HepG2 (cell line): Measurements from ENCODE around the gene ZBTB21.

Source experiments
- ARNT2 ChIP-seq: sonication (generic); formaldehyde crosslinking; IDR thresholded peaks from 2 replicates; pipeline ENCODE4 v1.8.0; 2022; ENCODE audit warnings: mild to moderate bottlenecking, low read depth, missing genetic modification reagents, moderate library complexity
- CCDC6 ChIP-seq: sonication (generic); formaldehyde crosslinking; IDR thresholded peaks from 2 replicates; pipeline ENCODE4 v1.8.1; 2022; ENCODE audit warnings: mild to moderate bottlenecking, missing genetic modification reagents, moderate library complexity
- NCOR1 ChIP-seq: fragments of 200-600 bp; sonication (generic); IDR thresholded peaks from 2 replicates; pipeline ENCODE4 v1.7.0; 2017; ENCODE audit warnings: antibody characterized with exemption, low read length, borderline replicate concordance
- NFE2L2 ChIP-seq: fragments of 150-350 bp; IDR thresholded peaks from 2 replicates; pipeline ENCODE4 v1.6.1; 2014; ENCODE audit warnings: low read length
- POLR2A ChIP-seq, 2 experiments: IDR thresholded peaks; 2 replicates each; pipeline ENCODE4 v1.6.1; 2011; ENCODE audit warnings: low read depth in 2 of 2, low read length in 2 of 2, mild to moderate bottlenecking in 1 of 2, moderate library complexity in 1 of 2; ENCODE audit not compliant: insufficient read depth in 1 of 2
- RERE ChIP-seq: IDR thresholded peaks from 2 replicates; pipeline ENCODE4 v1.6.1; 2016; ENCODE audit warnings: low read depth, missing genetic modification reagents, missing compliant biosample characterization
- TCF7 ChIP-seq: sonication (generic); IDR thresholded peaks from 2 replicates; pipeline ENCODE4 v1.6.1; 2016; ENCODE audit warnings: antibody characterized with exemption, low read depth
- YEATS4 ChIP-seq: sonication (generic); formaldehyde crosslinking; IDR thresholded peaks from 2 replicates; pipeline ENCODE4 v1.4.0; 2020; ENCODE audit warnings: missing genetic modification reagents, borderline replicate concordance
- ZNF451 ChIP-seq: sonication (generic); formaldehyde crosslinking; IDR thresholded peaks from 2 replicates; pipeline ENCODE4 v1.5.0; 2020; ENCODE audit warnings: mild to moderate bottlenecking, missing genetic modification reagents
- ZNF580 ChIP-seq: IDR thresholded peaks from 2 replicates; pipeline ENCODE4 v1.6.1; 2016; ENCODE audit warnings: low read depth, borderline replicate concordance
- TF ChIP-seq, protein P1 (sequence below): sonication (generic); formaldehyde crosslinking; IDR thresholded peaks from 2 replicates; pipeline ENCODE4 v1.5.0; 2020; ENCODE audit warnings: mild to moderate bottlenecking, missing genetic modification reagents, moderate library complexity
- TF ChIP-seq, protein P2 (sequence below), 2 experiments: IDR thresholded peaks; 2 replicates each; pipeline ENCODE4 v1.6.1; 2011 to 2012; ENCODE audit warnings: low read length in 2 of 2, borderline replicate concordance in 1 of 2, low read depth in 1 of 2, mild to moderate bottlenecking in 1 of 2, moderate library complexity in 1 of 2
- TF ChIP-seq, protein P3 (sequence below): sonication (generic); formaldehyde crosslinking; IDR thresholded peaks from 2 replicates; pipeline ENCODE4 v1.4.0; 2020; ENCODE audit warnings: missing genetic modification reagents

DNA sequence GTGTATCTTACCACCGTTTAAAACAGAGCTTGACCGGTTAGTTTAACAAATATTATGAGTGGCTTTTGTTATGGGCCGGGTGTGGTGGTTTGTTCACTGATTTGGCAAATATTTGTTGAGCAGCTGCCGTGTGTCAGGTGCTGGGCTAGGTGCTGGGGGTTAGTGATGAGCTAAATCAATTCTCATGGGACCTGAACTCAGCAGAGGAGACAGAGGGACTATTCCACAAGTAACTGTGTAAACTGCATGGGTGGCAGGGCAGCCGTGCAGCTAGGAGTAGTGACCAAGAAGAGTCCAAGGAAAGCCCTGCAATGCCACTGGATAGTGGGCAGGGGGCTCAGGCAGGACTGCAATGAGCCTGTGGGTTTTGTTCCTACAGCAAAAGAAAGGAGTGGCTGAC, 45.1 kb downstream of the ZBTB21 start:
- no peak for TF ChIP-seq YEATS4 (CRISPR knock-in tag)
- TF ChIP-seq, protein P1, sequence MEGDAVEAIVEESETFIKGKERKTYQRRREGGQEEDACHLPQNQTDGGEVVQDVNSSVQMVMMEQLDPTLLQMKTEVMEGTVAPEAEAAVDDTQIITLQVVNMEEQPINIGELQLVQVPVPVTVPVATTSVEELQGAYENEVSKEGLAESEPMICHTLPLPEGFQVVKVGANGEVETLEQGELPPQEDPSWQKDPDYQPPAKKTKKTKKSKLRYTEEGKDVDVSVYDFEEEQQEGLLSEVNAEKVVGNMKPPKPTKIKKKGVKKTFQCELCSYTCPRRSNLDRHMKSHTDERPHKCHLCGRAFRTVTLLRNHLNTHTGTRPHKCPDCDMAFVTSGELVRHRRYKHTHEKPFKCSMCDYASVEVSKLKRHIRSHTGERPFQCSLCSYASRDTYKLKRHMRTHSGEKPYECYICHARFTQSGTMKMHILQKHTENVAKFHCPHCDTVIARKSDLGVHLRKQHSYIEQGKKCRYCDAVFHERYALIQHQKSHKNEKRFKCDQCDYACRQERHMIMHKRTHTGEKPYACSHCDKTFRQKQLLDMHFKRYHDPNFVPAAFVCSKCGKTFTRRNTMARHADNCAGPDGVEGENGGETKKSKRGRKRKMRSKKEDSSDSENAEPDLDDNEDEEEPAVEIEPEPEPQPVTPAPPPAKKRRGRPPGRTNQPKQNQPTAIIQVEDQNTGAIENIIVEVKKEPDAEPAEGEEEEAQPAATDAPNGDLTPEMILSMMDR (CRISPR knock-in tag): no peak
- no peak for TF ChIP-seq TCF7
- TF ChIP-seq, protein P2, sequence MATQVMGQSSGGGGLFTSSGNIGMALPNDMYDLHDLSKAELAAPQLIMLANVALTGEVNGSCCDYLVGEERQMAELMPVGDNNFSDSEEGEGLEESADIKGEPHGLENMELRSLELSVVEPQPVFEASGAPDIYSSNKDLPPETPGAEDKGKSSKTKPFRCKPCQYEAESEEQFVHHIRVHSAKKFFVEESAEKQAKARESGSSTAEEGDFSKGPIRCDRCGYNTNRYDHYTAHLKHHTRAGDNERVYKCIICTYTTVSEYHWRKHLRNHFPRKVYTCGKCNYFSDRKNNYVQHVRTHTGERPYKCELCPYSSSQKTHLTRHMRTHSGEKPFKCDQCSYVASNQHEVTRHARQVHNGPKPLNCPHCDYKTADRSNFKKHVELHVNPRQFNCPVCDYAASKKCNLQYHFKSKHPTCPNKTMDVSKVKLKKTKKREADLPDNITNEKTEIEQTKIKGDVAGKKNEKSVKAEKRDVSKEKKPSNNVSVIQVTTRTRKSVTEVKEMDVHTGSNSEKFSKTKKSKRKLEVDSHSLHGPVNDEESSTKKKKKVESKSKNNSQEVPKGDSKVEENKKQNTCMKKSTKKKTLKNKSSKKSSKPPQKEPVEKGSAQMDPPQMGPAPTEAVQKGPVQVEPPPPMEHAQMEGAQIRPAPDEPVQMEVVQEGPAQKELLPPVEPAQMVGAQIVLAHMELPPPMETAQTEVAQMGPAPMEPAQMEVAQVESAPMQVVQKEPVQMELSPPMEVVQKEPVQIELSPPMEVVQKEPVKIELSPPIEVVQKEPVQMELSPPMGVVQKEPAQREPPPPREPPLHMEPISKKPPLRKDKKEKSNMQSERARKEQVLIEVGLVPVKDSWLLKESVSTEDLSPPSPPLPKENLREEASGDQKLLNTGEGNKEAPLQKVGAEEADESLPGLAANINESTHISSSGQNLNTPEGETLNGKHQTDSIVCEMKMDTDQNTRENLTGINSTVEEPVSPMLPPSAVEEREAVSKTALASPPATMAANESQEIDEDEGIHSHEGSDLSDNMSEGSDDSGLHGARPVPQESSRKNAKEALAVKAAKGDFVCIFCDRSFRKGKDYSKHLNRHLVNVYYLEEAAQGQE (IDR thresholded peaks at IDR 0.05; ENCODE audit: borderline replicate concordance in 1 of 2, low read depth in 1 of 2, low read length in 2 of 2): no peak
- no peak for TF ChIP-seq POLR2A (IDR thresholded peaks at IDR 0.05; ENCODE audit: insufficient read depth in 1 of 2, low read depth in 2 of 2, low read length in 2 of 2)
- TF ChIP-seq ZNF451: no peak
- TF ChIP-seq, protein P3, sequence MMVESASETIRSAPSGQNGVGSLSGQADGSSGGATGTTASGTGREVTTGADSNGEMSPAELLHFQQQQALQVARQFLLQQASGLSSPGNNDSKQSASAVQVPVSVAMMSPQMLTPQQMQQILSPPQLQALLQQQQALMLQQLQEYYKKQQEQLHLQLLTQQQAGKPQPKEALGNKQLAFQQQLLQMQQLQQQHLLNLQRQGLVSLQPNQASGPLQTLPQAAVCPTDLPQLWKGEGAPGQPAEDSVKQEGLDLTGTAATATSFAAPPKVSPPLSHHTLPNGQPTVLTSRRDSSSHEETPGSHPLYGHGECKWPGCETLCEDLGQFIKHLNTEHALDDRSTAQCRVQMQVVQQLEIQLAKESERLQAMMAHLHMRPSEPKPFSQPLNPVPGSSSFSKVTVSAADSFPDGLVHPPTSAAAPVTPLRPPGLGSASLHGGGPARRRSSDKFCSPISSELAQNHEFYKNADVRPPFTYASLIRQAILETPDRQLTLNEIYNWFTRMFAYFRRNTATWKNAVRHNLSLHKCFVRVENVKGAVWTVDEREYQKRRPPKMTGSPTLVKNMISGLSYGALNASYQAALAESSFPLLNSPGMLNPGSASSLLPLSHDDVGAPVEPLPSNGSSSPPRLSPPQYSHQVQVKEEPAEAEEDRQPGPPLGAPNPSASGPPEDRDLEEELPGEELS (CRISPR knock-in tag): no peak
- no peak for TF ChIP-seq ARNT2 (CRISPR knock-in tag)
- TF ChIP-seq RERE (CRISPR knock-in tag): no peak
- TF ChIP-seq ZNF580 (CRISPR knock-in tag): no peak
- no peak for TF ChIP-seq CCDC6
- no peak for TF ChIP-seq NCOR1
- TF ChIP-seq NFE2L2: no peak
